Neural progenitor cell (in vitro differentiated cells): Measurements from ENCODE around the gene CFAP43. TPM values are rescaled to one million over a fixed set of nuclear protein-coding genes. Genes with fewer than 3 reads are reported as not detected.
A peak's percentile ranks its signal among the peaks of the same experiment; 100 is the strongest.

Experiments
- DNase-seq: peaks from one replicate; pipeline ENCODE4 v3.0.0-alpha.2; 2016; ENCODE audit warnings: low spot score
- H2AFZ ChIP-seq: fragments of 200-600 bp; sonication (generic); replicated peaks from 2 replicates; pipeline ENCODE4 v1.6.1; 2016; ENCODE audit warnings: antibody characterized with exemption
- H3F3A ChIP-seq: fragments of 200-600 bp; sonication (generic); 2 replicates; pipeline ENCODE4 v1.6.1; 2016; ENCODE audit warnings: antibody characterized with exemption, low read depth
- H3K27ac ChIP-seq: fragments of 200-600 bp; sonication (generic); 2 replicates; pipeline ENCODE4 v1.5.1; 2016; ENCODE audit warnings: mild to moderate bottlenecking
- H3K27me3 ChIP-seq: fragments of 200-600 bp; sonication (generic); 2 replicates; pipeline ENCODE4 v1.6.1; 2016; ENCODE audit warnings: mild to moderate bottlenecking, moderate library complexity
- H3K36me3 ChIP-seq: fragments of 200-600 bp; sonication (generic); 2 replicates; pipeline ENCODE4 v1.5.1; 2016
- H3K4me1 ChIP-seq: fragments of 200-600 bp; sonication (generic); 2 replicates; pipeline ENCODE4 v1.6.1; 2016; ENCODE audit warnings: mixed run types
- H3K4me2 ChIP-seq: fragments of 200-600 bp; sonication (generic); 2 replicates; pipeline ENCODE4 v1.6.1; 2016
- H3K4me3 ChIP-seq: fragments of 200-600 bp; sonication (generic); 2 replicates; pipeline ENCODE4 v1.5.1; 2016
- H3K79me2 ChIP-seq: fragments of 200-600 bp; sonication (generic); 2 replicates; pipeline ENCODE4 v1.6.1; 2016; ENCODE audit warnings: low read depth
- H3K9ac ChIP-seq: fragments of 200-600 bp; sonication (generic); 2 replicates; pipeline ENCODE4 v1.6.1; 2016
- H3K9me3 ChIP-seq: fragments of 200-600 bp; sonication (generic); 2 replicates; pipeline ENCODE4 v1.5.1; 2016; ENCODE audit warnings: low read depth
- H4K20me1 ChIP-seq: fragments of 200-600 bp; sonication (generic); 2 replicates; pipeline ENCODE4 v1.6.1; 2016; ENCODE audit warnings: low read depth
- H3K27ac Mint-ChIP-seq: 3 replicates; pipeline ENCODE4 v1.8.0; 2021; ENCODE audit warnings: mixed read lengths
- H3K27me3 Mint-ChIP-seq: 2 replicates; pipeline ENCODE4 v1.8.0; 2022; ENCODE audit warnings: low read depth, mild to moderate bottlenecking, inconsistent platforms, moderate library complexity, mixed read lengths; ENCODE audit not compliant: insufficient read depth
- H3K36me3 Mint-ChIP-seq: 3 replicates; pipeline ENCODE4 v1.8.0; 2021; ENCODE audit warnings: mixed read lengths
- H3K4me1 Mint-ChIP-seq: 3 replicates; pipeline ENCODE4 v1.8.0; 2021; ENCODE audit warnings: mixed read lengths
- H3K4me3 Mint-ChIP-seq: 3 replicates; pipeline ENCODE4 v1.8.0; 2021; ENCODE audit warnings: mild to moderate bottlenecking, moderate library complexity, mixed read lengths
- H3K9me3 Mint-ChIP-seq: 3 replicates; pipeline ENCODE4 v1.8.0; 2020; ENCODE audit warnings: mixed read lengths
- CTCF ChIP-seq: fragments of 200-600 bp; sonication (generic); IDR thresholded peaks from 2 replicates; pipeline ENCODE4 v1.5.1; 2017; ENCODE audit warnings: antibody characterized with exemption, mild to moderate bottlenecking
- EZH2 ChIP-seq: fragments of 200-600 bp; sonication (generic); IDR thresholded peaks from 2 replicates; pipeline ENCODE4 v1.6.1; 2017; ENCODE audit warnings: antibody characterized with exemption, mild to moderate bottlenecking, moderate library complexity
- EZH2phosphoT487 ChIP-seq: fragments of 200-600 bp; sonication (generic); IDR thresholded peaks from 2 replicates; pipeline ENCODE4 v1.6.1; 2017; ENCODE audit warnings: antibody characterized with exemption
- total RNA-seq: library from RNA; depleted of rRNA; stranded (reverse); fragments of >200 nt; gene quantifications from 2 replicates; pipeline ENCODE4 v1.2.3, GENCODE V29; 2015; ENCODE audit warnings: low replicate concordance

The CFAP43 gene
- total RNA-seq, 1 donor from 2014 or later: 2.7 TPM

DNA sequence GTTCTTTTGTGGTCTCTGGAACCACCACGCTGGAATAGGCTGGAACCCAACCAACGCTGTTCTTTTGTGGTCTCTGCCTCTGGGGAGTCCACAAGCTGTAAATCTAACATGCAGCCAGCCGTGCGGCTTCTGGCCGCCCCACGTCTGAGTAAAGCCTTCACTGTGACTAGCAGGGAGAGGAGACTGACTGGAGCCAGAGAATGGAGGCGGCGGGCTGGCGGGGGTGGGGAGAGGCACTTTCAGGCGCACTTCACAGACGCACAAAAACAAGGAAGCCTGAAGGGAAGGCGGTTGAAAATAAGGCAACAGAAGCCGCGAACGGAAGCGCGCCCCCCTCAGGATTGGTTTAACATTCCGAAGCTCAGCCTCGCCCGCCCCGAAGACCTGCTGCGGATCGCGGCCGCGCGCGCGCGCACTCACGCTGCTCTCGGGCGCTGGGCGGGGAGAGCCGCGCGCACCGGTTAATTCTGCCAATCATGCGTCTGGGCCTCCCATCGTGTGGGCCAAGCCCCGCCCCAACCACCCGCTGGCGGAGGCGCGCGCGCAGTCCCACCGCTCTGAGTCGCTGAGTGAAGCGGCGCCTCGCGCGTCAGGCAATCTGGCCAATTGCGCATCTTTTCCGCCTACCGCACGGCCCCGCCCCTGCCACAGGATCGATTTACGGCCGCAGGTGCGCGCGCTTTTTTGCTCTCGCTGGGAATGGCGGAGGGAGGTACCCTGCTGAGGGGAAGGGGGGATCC lies 110.5 kb downstream of the CFAP43 start, which contains the start of gene SFR1:
Gene SFR1, plus strand, starts transcription at position 687 of the 740 bp plus-strand sequence. Its CDS starts 13 bp downstream, at position 700.
- Histone ChIP-seq H2AFZ (peak within 1 kb of the TSS; percentile 96), H4K20me1 (no peaks in the 10 kb centered on the region), H3K27ac (peak within 1 kb of the TSS; percentile 98), H3K4me1 (peaks cover 32% of the 10 kb centered on the region), H3K4me2 (peak within 1 kb of the TSS; percentile 88), H3K9ac (peak within 1 kb of the TSS; percentile 54), H3K36me3 (no peaks in the 10 kb centered on the region), H3K27me3 (no peaks in the 10 kb centered on the region), H3K4me3 (peak within 1 kb of the TSS; percentile 70), H3K9me3 (no peaks in the 10 kb centered on the region), H3F3A (peaks cover 34% of the 10 kb centered on the region), H3K79me2 (peaks cover 20% of the 10 kb centered on the region)
- Mint-ChIP-seq H3K4me3 (peak within 1 kb of the TSS; percentile 93), H3K27me3 (no peaks in the 10 kb centered on the region), H3K4me1 (peaks cover 28% of the 10 kb centered on the region), H3K9me3 (no peaks in the 10 kb centered on the region), H3K27ac (peak within 1 kb of the TSS; percentile 99), H3K36me3 (peaks cover 7% of the 10 kb centered on the region)
- TF ChIP-seq CTCF (peak; percentile 69), EZH2 (no peak), EZH2phosphoT487 (no peak)
- DNase-seq: peak; percentile 99

DNA sequence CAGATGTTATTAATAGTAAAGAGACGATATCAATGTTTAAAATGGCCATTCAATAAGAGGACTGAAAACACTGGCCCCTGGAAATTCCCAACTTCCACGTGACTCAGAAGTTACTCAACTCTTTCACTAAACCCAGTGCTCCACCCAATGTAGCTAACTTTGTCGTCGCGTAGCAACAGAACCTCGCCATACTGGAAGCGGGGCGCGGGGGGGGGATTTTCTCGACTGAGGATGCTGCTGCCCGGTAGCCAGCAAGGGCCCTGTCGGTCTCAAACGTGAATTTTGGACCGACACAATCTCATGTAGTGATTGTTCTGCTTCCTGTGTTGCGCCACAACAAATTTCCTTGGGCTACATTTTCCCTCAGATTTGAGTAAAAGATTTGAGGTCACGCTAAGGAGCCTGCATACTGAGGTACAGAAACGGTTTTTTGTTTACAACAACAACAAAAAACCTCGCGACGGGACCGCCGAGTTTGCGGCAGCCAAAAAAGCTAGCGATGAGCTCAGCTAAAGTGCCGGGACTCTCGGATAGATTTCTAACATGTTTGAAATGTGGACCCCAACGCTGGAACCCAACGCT lies 111.2 kb downstream of the CFAP43 start:
- H3K27me3 ChIP-seq: no peaks in the 10 kb centered on the region
- no peaks in the 10 kb centered on the region for H3K9me3 ChIP-seq
- H3K79me2 ChIP-seq: peaks cover 20% of the 10 kb centered on the region
- H3K4me3 ChIP-seq: peak overlapping the region; percentile 63
- Mint-ChIP-seq H3K9me3 (no peaks in the 10 kb centered on the region), H3K27me3 (no peaks in the 10 kb centered on the region), H3K4me1 (peaks cover 28% of the 10 kb centered on the region), H3K4me3 (peak overlapping the region; percentile 93), H3K36me3 (peaks cover 4% of the 10 kb centered on the region), H3K27ac (peak overlapping the region; percentile 99)
- peak overlapping the region; percentile 82 for H3K4me2 ChIP-seq
- H3F3A ChIP-seq: peaks cover 32% of the 10 kb centered on the region
- H2AFZ ChIP-seq: peak overlapping the region; percentile 96
- no peaks in the 10 kb centered on the region for H3K36me3 ChIP-seq
- H3K4me1 ChIP-seq: peaks cover 30% of the 10 kb centered on the region
- TF ChIP-seq CTCF: no peak
- no peak for TF ChIP-seq EZH2phosphoT487
- no peak for TF ChIP-seq EZH2
- H4K20me1 ChIP-seq: no peaks in the 10 kb centered on the region
- peak; percentile 87 for DNase-seq
- H3K27ac ChIP-seq: peak overlapping the region; percentile 98
- peak overlapping the region; percentile 54 for H3K9ac ChIP-seq

GRCh38 chr10:104120512-104120902 lies 111.7 kb downstream of the CFAP43 start:
- H3K36me3 Mint-ChIP-seq: peaks cover 4% of the 10 kb centered on the region
- H3K27me3 ChIP-seq: no peaks in the 10 kb centered on the region
- peak overlapping the region; percentile 99 for H3K27ac Mint-ChIP-seq
- H3K36me3 ChIP-seq: no peaks in the 10 kb centered on the region
- H3K4me1 ChIP-seq: peaks cover 30% of the 10 kb centered on the region
- DNase-seq: no peak
- peak overlapping the region; percentile 93 for H3K4me3 Mint-ChIP-seq
- H3K79me2 ChIP-seq: peaks cover 20% of the 10 kb centered on the region
- no peaks in the 10 kb centered on the region for H4K20me1 ChIP-seq
- H3K27ac ChIP-seq: peak overlapping the region; percentile 98
- no peaks in the 10 kb centered on the region for H3K27me3 Mint-ChIP-seq
- no peaks in the 10 kb centered on the region for H3K9me3 Mint-ChIP-seq
- peaks cover 32% of the 10 kb centered on the region for H3F3A ChIP-seq
- H3K4me2 ChIP-seq: peak overlapping the region; percentile 82
- no peak overlapping the region for H3K9ac ChIP-seq
- peak overlapping the region; percentile 96 for H2AFZ ChIP-seq
- no peaks in the 10 kb centered on the region for H3K9me3 ChIP-seq
- TF ChIP-seq CTCF: no peak
- peaks cover 28% of the 10 kb centered on the region for H3K4me1 Mint-ChIP-seq
- H3K4me3 ChIP-seq: peak overlapping the region; percentile 63
